GM23338 (cell line): ENCODE results near the gene ARHGEF16. TPM values are rescaled to one million over a fixed set of nuclear protein-coding genes. Genes with fewer than 3 reads are reported as not detected.

Source experiments
- ATAC-seq: fragments of 200-7000 bp; cut with Tn5 transposase; 3 replicates; pipeline ENCODE4 v1.9.1; 2020
- DNase-seq: peaks from one replicate; pipeline ENCODE4 v3.0.0-alpha.2; 2015; ENCODE audit warnings: low spot score
- H2AFZ ChIP-seq: fragments of 200-600 bp; sonication (generic); 2 replicates; pipeline ENCODE4 v1.8.0; 2016; ENCODE audit warnings: antibody characterized with exemption, mild to moderate bottlenecking, moderate library complexity
- H3F3A ChIP-seq: fragments of 200-600 bp; sonication (generic); replicated peaks from 2 replicates; pipeline ENCODE4 v1.8.0; 2017; ENCODE audit warnings: antibody characterized with exemption, mixed run types, low read depth
- H3K27ac ChIP-seq: fragments of 200-600 bp; sonication (generic); 2 replicates; pipeline ENCODE4 v1.6.1; 2016; ENCODE audit warnings: low read depth
- H3K27me3 ChIP-seq: fragments of 200-600 bp; sonication (generic); 2 replicates; pipeline ENCODE4 v1.8.0; 2016; ENCODE audit warnings: mild to moderate bottlenecking, mixed run types, moderate library complexity; ENCODE audit not compliant: insufficient read depth
- H3K36me3 ChIP-seq: fragments of 200-600 bp; sonication (generic); 2 replicates; pipeline ENCODE4 v1.8.0; 2016; ENCODE audit warnings: mild to moderate bottlenecking; ENCODE audit not compliant: insufficient read depth
- H3K4me1 ChIP-seq: fragments of 200-600 bp; sonication (generic); 2 replicates; pipeline ENCODE4 v1.8.0; 2016; ENCODE audit warnings: mild to moderate bottlenecking, moderate library complexity; ENCODE audit not compliant: insufficient read depth
- H3K4me2 ChIP-seq: fragments of 200-600 bp; sonication (generic); 2 replicates; pipeline ENCODE4 v1.7.1; 2017; ENCODE audit warnings: mixed run types
- H3K4me3 ChIP-seq: fragments of 200-600 bp; sonication (generic); 2 replicates; pipeline ENCODE4 v1.6.1; 2016; ENCODE audit warnings: mixed run types
- H3K79me2 ChIP-seq: fragments of 200-600 bp; sonication (generic); replicated peaks from 2 replicates; pipeline ENCODE4 v1.8.0; 2017; ENCODE audit warnings: mild to moderate bottlenecking; ENCODE audit not compliant: insufficient read depth
- H3K9me2 ChIP-seq: fragments of 200-600 bp; sonication (generic); 2 replicates; pipeline ENCODE4 v1.8.0; 2017; ENCODE audit not compliant: insufficient read depth
- H4K20me1 ChIP-seq: fragments of 200-600 bp; sonication (generic); replicated peaks from 2 replicates; pipeline ENCODE4 v1.8.0; 2017; ENCODE audit warnings: mild to moderate bottlenecking; ENCODE audit not compliant: insufficient read depth
- H3K27ac Mint-ChIP-seq: 2 replicates; pipeline ENCODE4 v1.8.0; 2020; ENCODE audit warnings: inconsistent platforms, mild to moderate bottlenecking, moderate library complexity, mixed read lengths
- H3K27me3 Mint-ChIP-seq: 3 replicates; pipeline ENCODE4 v1.8.0; 2022; ENCODE audit warnings: low read depth, mild to moderate bottlenecking, moderate library complexity, mixed read lengths, inconsistent platforms; ENCODE audit not compliant: insufficient read depth, poor library complexity
- H3K36me3 Mint-ChIP-seq: 3 replicates; pipeline ENCODE4 v1.8.0; 2021; ENCODE audit warnings: low read depth, mild to moderate bottlenecking, inconsistent platforms, moderate library complexity, mixed read lengths
- H3K4me1 Mint-ChIP-seq: 3 replicates; pipeline ENCODE4 v1.8.0; 2020; ENCODE audit warnings: mild to moderate bottlenecking, inconsistent platforms, mixed read lengths
- H3K4me3 Mint-ChIP-seq: 3 replicates; pipeline ENCODE4 v1.8.0; 2021; ENCODE audit warnings: moderate library complexity, mild to moderate bottlenecking, inconsistent platforms, mixed read lengths
- H3K9me3 Mint-ChIP-seq: 3 replicates; pipeline ENCODE4 v1.8.0; 2020; ENCODE audit warnings: moderate library complexity, mild to moderate bottlenecking, inconsistent platforms, mixed read lengths
- CREB1 ChIP-seq: fragments of 250-450 bp; sonication (Bioruptor Pico); IDR thresholded peaks from 2 replicates; pipeline ENCODE4 v1.5.0; 2020; ENCODE audit warnings: low read depth, mild to moderate bottlenecking, moderate library complexity
- CTCF ChIP-seq, 2 experiments: fragments of 200-600 bp in 1 of 2; sonication (generic) in 1 of 2; conservative IDR thresholded peaks; 2 replicates each; pipeline versions ENCODE4 v1.5.1 to v1.6.1; 2016 to 2017; ENCODE audit warnings: antibody characterized with exemption in 2 of 2, low read depth in 2 of 2, mild to moderate bottlenecking in 2 of 2, moderate library complexity in 1 of 2
- EZH2 ChIP-seq: fragments of 200-600 bp; sonication (generic); IDR thresholded peaks from one replicate; pipeline ENCODE4 v1.8.0; 2017; ENCODE audit warnings: antibody characterized with exemption, mild to moderate bottlenecking, low read depth; ENCODE audit not compliant: unreplicated experiment
- EZH2phosphoT487 ChIP-seq: fragments of 200-600 bp; sonication (generic); IDR thresholded peaks from one replicate; pipeline ENCODE4 v1.8.1; 2018; ENCODE audit warnings: antibody characterized with exemption; ENCODE audit not compliant: unreplicated experiment
- POLR2AphosphoS5 ChIP-seq: IDR thresholded peaks from 2 replicates; pipeline ENCODE4 v1.6.1; 2016; ENCODE audit warnings: antibody characterized with exemption, low read depth
- REST ChIP-seq: IDR thresholded peaks from one replicate; pipeline ENCODE4 v1.6.1; 2018; ENCODE audit warnings: antibody characterized with exemption; ENCODE audit not compliant: unreplicated experiment
- STAT1 ChIP-seq: IDR thresholded peaks from one replicate; pipeline ENCODE4 v1.6.1; 2016; ENCODE audit warnings: antibody characterized with exemption; ENCODE audit not compliant: unreplicated experiment
- ZNF114 ChIP-seq: fragments of 250-450 bp; sonication (Bioruptor Pico); IDR thresholded peaks from 2 replicates; pipeline ENCODE4 v1.5.0; 2020; ENCODE audit warnings: mild to moderate bottlenecking, moderate library complexity
- polyA plus RNA-seq: library from polyadenylated mRNA; unstranded; fragments of >200 nt; fragmentation: Nextera tagmentation; extraction: Ambion mirVana; gene quantifications from 2 replicates; pipeline ENCODE4 v1.2.1, GENCODE V29; 2016
- total RNA-seq: library from RNA; depleted of rRNA; stranded (reverse); fragments of >200 nt; shearing (Covaris generic); gene quantifications from 2 replicates; pipeline ENCODE4 v1.2.3, GENCODE V29; 2014

The ARHGEF16 gene
- total and polyA plus RNA-seq, 2 experiments from 2014 or later, result 12.2 to 29.3 TPM

GRCh38 chr1:3471356-3472087, 17.1 kb downstream of the ARHGEF16 start (continued):
- TF ChIP-seq CTCF (conservative IDR thresholded peaks at IDR 0.05; ENCODE audit: low read depth in 2 of 2) (peak; percentile 35 to 66; a peak in 3 of 4 replicates), EZH2 (no peak), CREB1 (CRISPR knock-in tag) (no peak)

GRCh38 chr1:3472088-3472850, 17.8 kb downstream of the ARHGEF16 start:
- peaks cover 16% of the 10 kb centered on the region for H3K4me1 Mint-ChIP-seq
- H3K9me2 ChIP-seq, result no peaks in the 10 kb centered on the region
- H3K79me2 ChIP-seq, result no peaks in the 10 kb centered on the region
- no peak overlapping the region for H3K4me3 ChIP-seq
- peaks cover 7% of the 10 kb centered on the region; the same call in 1 of the 2 replicates for H3K4me1 ChIP-seq
- H3K36me3 ChIP-seq, result no peaks in the 10 kb centered on the region
- no peak overlapping the region for H3K4me2 ChIP-seq
- no peaks in the 10 kb centered on the region for H3K27me3 ChIP-seq
- H3F3A ChIP-seq, result no peaks in the 10 kb centered on the region
- ATAC-seq, result no peak
- peaks cover 14% of the 10 kb centered on the region for H3K36me3 Mint-ChIP-seq
- H4K20me1 ChIP-seq, result no peaks in the 10 kb centered on the region
- H3K27me3 Mint-ChIP-seq, result peaks cover 3% of the 10 kb centered on the region
- DNase-seq, result no peak
- no peak overlapping the region for H2AFZ ChIP-seq
- peak overlapping the region; percentile 90 for H3K27ac Mint-ChIP-seq
- no peak for TF ChIP-seq EZH2
- no peak for TF ChIP-seq CREB1 (CRISPR knock-in tag)
- H3K27ac ChIP-seq, result peak overlapping the region; percentile 45; the same call in 1 of the 2 replicates
- no peak overlapping the region for H3K4me3 Mint-ChIP-seq
- no peaks in the 10 kb centered on the region for H3K9me3 Mint-ChIP-seq

GRCh38 chr1:3472906-3473305, 18.4 kb downstream of the ARHGEF16 start:
- peaks cover 7% of the 10 kb centered on the region; the same call in 1 of the 2 replicates for H3K4me1 ChIP-seq
- peaks cover 16% of the 10 kb centered on the region for H3K4me1 Mint-ChIP-seq
- H3K27me3 Mint-ChIP-seq, result peaks cover 3% of the 10 kb centered on the region
- no peak overlapping the region for H3K4me2 ChIP-seq
- no peak overlapping the region for H3K27ac ChIP-seq
- H3K36me3 Mint-ChIP-seq, result peaks cover 14% of the 10 kb centered on the region
- no peak overlapping the region for H2AFZ ChIP-seq
- no peaks in the 10 kb centered on the region for H3K27me3 ChIP-seq
- no peak overlapping the region for H3K4me3 Mint-ChIP-seq
- no peak for TF ChIP-seq ZNF114 (CRISPR knock-in tag)
- TF ChIP-seq CTCF (conservative IDR thresholded peaks at IDR 0.05; ENCODE audit: low read depth in 2 of 2), result no peak
- no peak for TF ChIP-seq POLR2AphosphoS5
- TF ChIP-seq STAT1, result no peak
- no peak for TF ChIP-seq EZH2phosphoT487
- no peak for TF ChIP-seq REST
- H3K79me2 ChIP-seq, result no peaks in the 10 kb centered on the region
- H4K20me1 ChIP-seq, result no peaks in the 10 kb centered on the region
- no peaks in the 10 kb centered on the region for H3K9me3 Mint-ChIP-seq
- H3K4me3 ChIP-seq, result no peak overlapping the region
- H3F3A ChIP-seq, result no peaks in the 10 kb centered on the region
- no peaks in the 10 kb centered on the region for H3K36me3 ChIP-seq
- H3K9me2 ChIP-seq, result no peaks in the 10 kb centered on the region
- no peak overlapping the region for H3K27ac Mint-ChIP-seq
- DNase-seq (no peak), ATAC-seq (no peak)
